HTERT RPE-1 (cell line): Measurements from ENCODE around the gene BACE2.

Experiments
- in situ Hi-C: fragments of 300-500 bp; cut with MboI; formaldehyde crosslinking; loops from 4 replicates; pipeline ENCODE4 v1.14.3; 2020; ENCODE audit warnings: low sequenced_read_pairs

Gene BACE2

GRCh38 chr21:41211060-41211805, 43.3 kb downstream of the BACE2 start:
- in situ Hi-C loops, result no loop called here

DNA sequence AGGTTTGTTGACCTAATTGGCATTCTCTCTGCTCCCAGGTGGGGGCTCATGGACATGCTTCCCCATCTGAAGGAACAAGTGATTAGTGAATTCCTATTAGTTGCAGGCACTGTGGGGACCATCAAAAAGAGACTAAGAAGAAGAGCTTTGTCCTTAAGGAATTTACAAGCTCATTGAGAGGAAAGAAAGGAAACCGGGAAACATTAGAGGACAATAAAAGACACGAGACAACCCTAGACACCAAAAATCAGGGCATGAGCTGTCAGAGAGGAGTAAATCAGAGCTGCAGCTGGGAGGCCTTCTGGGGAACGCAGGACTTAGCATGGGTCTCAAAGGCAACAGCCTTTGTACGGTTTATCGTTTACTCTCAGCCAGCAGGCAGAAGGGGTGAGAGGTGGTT, 45.1 kb downstream of the BACE2 start:
- in situ Hi-C loops, result no loop called here

DNA sequence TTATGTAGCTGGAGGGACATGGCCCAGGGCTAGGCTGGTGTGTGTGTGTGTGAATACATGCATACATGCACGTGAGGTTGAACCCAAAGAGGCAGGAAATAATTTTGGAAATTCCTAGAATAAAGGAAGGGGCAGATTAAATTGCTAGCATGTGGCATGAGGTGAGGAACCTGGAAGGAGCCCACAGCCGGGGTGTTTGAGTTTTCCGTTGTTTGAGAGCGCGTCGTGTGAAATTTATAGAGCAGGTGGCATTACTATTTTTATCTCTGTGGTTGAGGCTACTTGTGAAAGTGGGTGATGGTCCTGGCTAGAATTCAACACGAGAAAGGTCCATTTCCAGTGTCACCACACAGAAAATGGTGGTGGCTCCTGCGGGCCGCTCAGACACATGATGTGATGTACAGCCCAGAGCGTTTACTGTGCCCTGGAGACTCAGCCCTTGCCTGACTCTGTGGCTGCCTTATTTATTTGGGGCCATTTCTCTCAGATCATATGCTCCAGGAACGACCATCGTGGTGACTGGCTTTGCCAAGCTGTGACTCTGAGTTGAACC, 48.0 kb downstream of the BACE2 start:
- in situ Hi-C loops, result no loop called here

GRCh38 chr21:41216486-41216885, 48.5 kb downstream of the BACE2 start:
- in situ Hi-C loops, result no loop called here

- in situ Hi-C loops, result no loop called here
Observed at GRCh38 chr21:41217671-41218385, 49.9 kb downstream of the BACE2 start.

DNA sequence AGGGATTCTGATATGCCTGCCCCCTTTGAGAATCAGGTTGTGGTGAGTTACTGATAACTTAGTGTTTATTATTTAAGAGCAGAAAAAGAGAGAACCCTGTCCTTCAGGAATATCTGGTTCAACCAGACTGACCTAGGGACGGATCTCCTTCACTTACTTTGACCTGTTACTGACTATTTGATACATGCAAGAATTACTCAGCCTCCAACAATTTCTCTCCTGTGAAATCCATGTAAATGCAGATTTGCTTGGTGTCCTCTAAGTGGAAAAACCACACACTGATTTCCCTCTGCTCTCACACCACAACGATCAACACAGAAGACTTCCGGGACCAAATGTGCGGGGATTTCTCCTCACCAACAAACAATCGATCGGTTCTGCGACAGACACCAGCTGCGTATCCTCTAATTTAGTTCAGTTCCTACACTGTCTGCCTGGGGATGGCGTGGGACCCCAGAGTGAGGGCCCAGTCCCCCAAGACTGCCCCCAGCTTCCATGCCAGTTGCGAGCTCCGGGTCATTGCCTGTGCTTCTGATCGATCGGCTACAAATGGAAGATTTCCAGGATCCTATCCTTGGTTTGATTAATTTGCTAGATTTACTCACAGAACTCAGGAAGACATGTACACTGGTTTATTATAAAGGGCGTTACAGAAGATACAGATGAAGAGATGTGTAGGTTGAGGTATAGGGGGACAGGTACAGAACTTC, 51.7 kb downstream of the BACE2 start:
- in situ Hi-C loops, result no loop called here

DNA sequence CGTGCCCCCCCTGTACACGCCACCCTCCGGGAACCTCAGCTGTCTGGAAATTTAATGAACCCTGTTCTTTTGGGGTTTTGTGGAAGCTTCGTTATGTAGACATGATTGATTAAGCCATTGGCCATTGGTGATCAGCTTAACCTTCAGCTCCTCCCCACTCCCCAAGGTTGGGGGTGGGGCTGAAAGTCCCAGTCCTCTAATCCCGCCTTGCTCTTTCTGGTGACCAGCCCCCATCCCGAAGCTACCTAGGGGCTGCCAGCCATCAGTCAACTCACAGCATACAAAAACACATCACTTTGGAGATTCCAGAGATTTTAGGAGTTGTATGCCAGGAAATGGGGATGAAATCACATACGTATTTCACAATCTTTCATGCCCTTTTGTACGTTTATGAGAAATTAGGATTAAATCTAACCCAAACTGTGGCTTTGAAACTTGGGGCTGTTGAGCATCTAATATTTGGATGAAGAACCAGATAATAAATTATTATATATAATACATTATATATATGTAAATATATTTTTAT, 52.3 kb downstream of the BACE2 start:
- in situ Hi-C loops, result no loop called here

DNA sequence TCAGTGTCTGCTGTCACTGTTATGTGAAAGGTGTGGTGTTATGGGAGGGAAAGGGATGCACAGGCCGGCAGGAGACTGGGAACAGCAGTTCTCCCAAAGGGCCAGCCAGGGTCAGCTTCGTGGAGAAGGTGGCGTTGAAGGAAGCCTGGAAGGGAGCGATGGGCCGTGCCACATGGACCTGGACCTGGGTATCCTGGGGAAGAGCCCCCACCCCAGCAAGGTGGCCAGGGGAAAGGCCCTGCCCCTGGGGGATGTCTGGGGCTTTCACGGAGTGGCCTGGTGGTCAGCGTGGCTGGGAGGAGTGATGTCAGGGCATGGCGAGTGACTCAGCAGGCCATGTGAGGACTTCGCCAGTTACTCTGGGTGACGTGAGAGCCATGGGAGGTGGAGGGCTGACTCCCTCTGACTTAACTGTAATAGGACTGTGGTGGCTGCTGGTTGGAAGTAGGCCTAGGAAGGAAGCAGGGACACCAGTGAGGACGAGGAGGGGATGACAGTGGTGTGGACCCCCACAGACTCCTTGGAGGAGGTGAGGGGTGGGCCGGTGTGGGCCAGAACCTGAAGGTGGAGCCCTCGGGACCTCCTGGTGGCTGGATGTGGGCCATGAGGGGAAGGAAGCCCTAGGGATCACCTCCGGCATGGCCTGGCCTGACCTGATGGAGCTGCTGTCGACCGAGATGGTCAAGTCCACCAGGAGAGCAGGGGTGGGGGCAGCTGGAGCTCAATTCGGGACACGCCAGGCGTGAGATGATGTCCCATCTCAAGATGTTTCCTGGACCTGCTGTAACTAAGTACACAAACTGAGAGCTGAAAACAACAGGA, 54.5 kb downstream of the BACE2 start:
- in situ Hi-C loops, result no loop called here

DNA sequence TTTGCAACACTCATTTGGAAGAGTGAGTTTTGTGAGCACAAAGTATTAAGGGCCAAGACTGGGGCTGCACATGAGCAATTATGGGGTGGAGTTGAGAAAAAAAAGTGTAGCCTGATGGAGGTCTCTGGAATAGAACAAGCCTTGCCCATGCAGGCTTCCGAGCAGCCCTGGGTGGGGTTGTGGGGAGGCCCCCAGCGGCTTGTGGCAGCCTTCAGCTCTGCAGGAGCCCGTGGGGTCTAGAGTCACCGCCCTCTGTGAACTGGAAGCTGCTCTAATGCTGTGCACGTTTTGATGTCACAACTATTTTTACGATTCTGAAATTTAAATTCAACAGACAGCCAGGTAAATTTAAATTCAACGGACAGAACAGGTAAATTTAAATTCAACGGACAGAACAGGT, 58.9 kb downstream of the BACE2 start:
- in situ Hi-C loops, result no loop called here

- in situ Hi-C loops, result no loop called here
Observed at GRCh38 chr21:41227357-41228005, 59.5 kb downstream of the BACE2 start.

- in situ Hi-C loops, result no loop called here
Observed at GRCh38 chr21:41228006-41228370, 60.0 kb downstream of the BACE2 start.

DNA sequence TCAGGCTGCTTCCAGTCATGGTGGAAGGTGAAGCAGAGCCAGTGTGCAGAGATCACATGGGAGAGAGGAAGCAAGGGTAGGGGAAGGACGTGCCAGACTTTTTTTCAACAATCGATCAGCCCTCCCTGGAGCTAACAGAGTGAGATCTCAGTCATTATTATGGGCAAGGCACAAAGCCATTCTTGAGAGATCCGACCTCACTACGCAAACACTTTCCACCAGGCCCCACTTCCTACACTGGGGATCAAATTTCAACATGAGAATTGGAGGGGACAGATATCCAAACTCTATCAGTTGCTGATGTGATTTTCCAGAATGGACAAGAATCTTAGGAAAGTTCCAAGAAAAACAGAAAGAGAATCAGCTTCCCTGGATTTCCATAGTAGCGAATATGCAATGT, 60.5 kb downstream of the BACE2 start:
- in situ Hi-C loops, result no loop called here

- in situ Hi-C loops, result no loop called here
Observed at GRCh38 chr21:41228958-41229357, 61.0 kb downstream of the BACE2 start.

DNA sequence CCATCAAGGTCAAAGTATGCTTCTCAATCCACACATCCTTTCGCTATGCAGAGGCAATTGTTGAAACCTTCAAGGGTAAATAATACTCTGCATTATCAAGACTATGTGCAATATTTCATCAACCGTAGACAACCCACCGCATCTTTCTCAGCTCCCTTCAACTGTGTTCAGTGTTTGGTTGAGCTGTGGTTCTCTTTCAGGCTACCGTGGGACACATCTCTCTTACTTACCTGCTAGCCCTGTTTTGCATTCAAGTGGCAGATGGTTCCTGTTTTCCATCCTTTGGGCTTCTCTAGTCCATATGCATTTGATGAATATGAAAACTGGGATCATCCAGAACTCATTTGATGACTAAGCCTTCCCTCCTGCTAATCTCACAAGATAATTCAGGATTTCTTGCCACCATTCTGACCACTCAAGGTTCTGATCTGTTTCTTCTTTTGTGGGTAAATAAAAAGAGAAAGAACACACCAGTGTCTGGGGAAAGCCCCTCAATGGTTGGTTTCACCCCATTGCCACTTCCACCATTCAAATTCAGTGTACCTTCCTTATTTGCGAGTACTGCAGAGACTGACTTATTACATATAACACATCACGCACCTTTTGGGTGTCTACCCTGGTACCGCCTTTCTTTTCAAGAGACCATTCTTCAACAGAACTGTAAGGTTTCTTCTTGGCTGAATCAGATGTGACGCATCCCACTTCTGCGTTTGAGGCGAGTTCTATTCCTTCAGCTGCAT, 61.7 kb downstream of the BACE2 start:
- in situ Hi-C loops, result no loop called here

DNA sequence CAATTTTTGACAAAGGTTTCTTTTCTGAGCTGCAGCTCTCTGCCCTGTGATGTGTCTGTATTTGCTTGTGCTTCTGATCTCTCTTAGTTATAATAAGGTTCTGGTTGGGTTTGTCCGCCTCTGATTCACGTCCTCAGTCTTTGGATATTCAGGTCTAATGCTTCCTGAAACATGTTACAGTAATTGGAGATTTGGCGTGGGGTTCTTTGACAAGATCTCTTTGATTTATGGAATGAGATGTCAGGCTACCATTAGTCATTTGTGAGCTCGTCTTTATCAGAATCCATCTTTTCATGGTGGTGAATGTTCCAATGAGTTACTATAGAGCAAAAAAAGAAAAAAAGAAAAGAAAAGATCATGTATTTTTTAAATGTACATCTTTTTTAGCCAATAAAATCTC, 62.5 kb downstream of the BACE2 start:
- in situ Hi-C loops, result no loop called here

DNA sequence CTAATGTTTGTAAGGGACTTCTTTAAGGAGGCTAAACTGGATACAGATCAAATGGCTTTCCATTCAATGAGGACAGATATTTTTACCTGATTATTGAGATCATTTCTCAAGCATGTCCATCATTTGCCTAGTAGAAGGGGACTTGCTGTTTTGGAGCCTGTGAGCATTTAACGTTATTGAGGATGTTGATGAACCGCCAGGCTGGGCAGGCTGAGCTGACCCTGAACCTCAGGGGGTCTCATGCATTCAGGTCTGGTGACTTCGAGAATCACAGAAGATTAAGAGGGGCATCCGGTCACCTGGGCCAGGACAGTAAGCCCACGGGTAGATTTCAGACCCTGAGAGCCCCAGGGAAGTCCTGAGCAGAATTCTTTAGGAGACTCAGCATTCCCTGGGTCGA, 63.1 kb downstream of the BACE2 start:
- in situ Hi-C loops, result no loop called here

DNA sequence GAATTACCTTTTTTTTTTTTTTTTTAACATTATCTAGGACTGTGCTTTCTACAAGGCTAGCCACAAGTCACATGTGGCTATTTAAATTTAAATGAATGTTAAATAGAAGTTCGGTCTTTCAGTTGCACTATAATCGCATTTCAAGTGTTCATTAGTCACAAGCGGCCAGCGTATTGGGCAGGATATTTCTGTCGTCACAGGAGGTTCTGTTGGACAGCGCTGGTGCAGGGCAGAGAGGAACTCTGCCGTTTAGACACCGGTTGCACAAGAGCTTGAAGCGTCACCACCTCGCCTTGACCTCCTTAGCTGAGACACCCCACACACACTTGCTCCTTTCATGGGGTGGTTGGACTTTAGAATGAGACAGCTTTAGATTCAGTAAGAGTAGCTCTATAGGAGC, 64.1 kb downstream of the BACE2 start:
- in situ Hi-C loops, result no loop called here

DNA sequence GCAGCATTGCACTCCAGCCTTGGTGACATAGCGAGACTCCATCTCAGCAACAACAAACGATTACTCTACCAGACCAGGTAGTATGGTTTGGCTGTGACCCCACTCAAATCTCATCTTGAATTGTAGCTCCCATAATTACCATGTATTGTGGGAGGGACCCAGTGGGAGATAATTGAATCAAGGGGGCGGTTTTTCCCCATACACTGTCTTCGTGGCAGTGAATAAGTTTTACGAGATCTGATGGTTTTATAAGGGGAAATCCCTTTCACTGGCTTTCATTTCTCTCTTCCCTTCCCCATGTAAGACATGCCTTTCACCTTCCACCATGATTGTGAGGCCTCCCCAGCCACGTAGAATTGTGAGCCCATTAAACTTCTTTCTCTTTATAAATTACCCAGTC, 66.0 kb downstream of the BACE2 start:
- in situ Hi-C loops, result no loop called here

GRCh38 chr21:41234569-41234968, 66.6 kb downstream of the BACE2 start:
- in situ Hi-C loops, result no loop called here
